ENCODE results near the gene AFDN.

The AFDN gene

GRCh38 chr6:168005796-168006195 lies 179.1 kb downstream of the AFDN start:
- no peak for DNase-seq (ENCODE audit: extremely low spot score)
- TF ChIP-seq HDGF (IDR thresholded peaks at IDR 0.05; ENCODE audit: borderline replicate concordance) (no peak), FOXM1 (IDR thresholded peaks at IDR 0.05; ENCODE audit: borderline replicate concordance) (no peak), FOXK2 (IDR thresholded peaks at IDR 0.05) (no peak), BHLHE40 (IDR thresholded peaks at IDR 0.05; ENCODE audit: borderline replicate concordance) (no peak), SUZ12 (IDR thresholded peaks at IDR 0.05) (no peak), LEF1 (IDR thresholded peaks at IDR 0.05; ENCODE audit: borderline replicate concordance) (no peak), L3MBTL2 (conservative IDR thresholded peaks at IDR 0.05) (no peak), ZNF384 (IDR thresholded peaks at IDR 0.05) (no peak), SP1 (IDR thresholded peaks at IDR 0.05) (no peak), TARDBP (IDR thresholded peaks at IDR 0.05) (no peak), CTBP1 (IDR thresholded peaks at IDR 0.05; ENCODE audit: borderline replicate concordance) (no peak), PKNOX1 (IDR thresholded peaks at IDR 0.05) (no peak), ARNT (IDR thresholded peaks at IDR 0.05) (no peak), NFRKB (IDR thresholded peaks at IDR 0.05) (no peak), FOXA1 (IDR thresholded peaks at IDR 0.05) (no peak), ELF4 (IDR thresholded peaks at IDR 0.05) (no peak)
- CTCF ChIA-PET: no interaction called here
- POLR2A ChIA-PET: no interaction called here

- DNase-seq (ENCODE audit: extremely low spot score): no peak
- ChIA-PET CTCF (no interaction called here), POLR2A (no interaction called here)
- TF ChIP-seq ELF4 (IDR thresholded peaks at IDR 0.05) (no peak), ARNT (IDR thresholded peaks at IDR 0.05) (no peak), SUZ12 (IDR thresholded peaks at IDR 0.05) (no peak), CTBP1 (IDR thresholded peaks at IDR 0.05; ENCODE audit: borderline replicate concordance) (no peak), FOXM1 (IDR thresholded peaks at IDR 0.05; ENCODE audit: borderline replicate concordance) (no peak), ZNF384 (IDR thresholded peaks at IDR 0.05) (no peak), BHLHE40 (IDR thresholded peaks at IDR 0.05; ENCODE audit: borderline replicate concordance) (no peak), SP1 (IDR thresholded peaks at IDR 0.05) (no peak), L3MBTL2 (conservative IDR thresholded peaks at IDR 0.05) (no peak), PKNOX1 (IDR thresholded peaks at IDR 0.05) (no peak), LEF1 (IDR thresholded peaks at IDR 0.05; ENCODE audit: borderline replicate concordance) (no peak), FOXA1 (IDR thresholded peaks at IDR 0.05) (no peak), NFRKB (IDR thresholded peaks at IDR 0.05) (no peak), HDGF (IDR thresholded peaks at IDR 0.05; ENCODE audit: borderline replicate concordance) (no peak), TARDBP (IDR thresholded peaks at IDR 0.05) (no peak), FOXK2 (IDR thresholded peaks at IDR 0.05) (no peak)
Measured at GRCh38 chr6:168007592-168008338, 181.1 kb downstream of the AFDN start.

- POLR2A ChIA-PET: no interaction called here
- no peak for DNase-seq (ENCODE audit: extremely low spot score)
- TF ChIP-seq TARDBP (IDR thresholded peaks at IDR 0.05) (no peak), SUZ12 (IDR thresholded peaks at IDR 0.05) (no peak), LEF1 (IDR thresholded peaks at IDR 0.05; ENCODE audit: borderline replicate concordance) (no peak), BHLHE40 (IDR thresholded peaks at IDR 0.05; ENCODE audit: borderline replicate concordance) (no peak), FOXM1 (IDR thresholded peaks at IDR 0.05; ENCODE audit: borderline replicate concordance) (no peak), ZNF384 (IDR thresholded peaks at IDR 0.05) (no peak), L3MBTL2 (conservative IDR thresholded peaks at IDR 0.05) (no peak), PKNOX1 (IDR thresholded peaks at IDR 0.05) (no peak), NFRKB (IDR thresholded peaks at IDR 0.05) (no peak), FOXK2 (IDR thresholded peaks at IDR 0.05) (no peak), ELF4 (IDR thresholded peaks at IDR 0.05) (no peak)
- CTCF ChIA-PET: no interaction called here
Measured at GRCh38 chr6:168009331-168009730, 182.6 kb downstream of the AFDN start.

GRCh38 chr6:168011291-168011690 lies 184.6 kb downstream of the AFDN start:
- DNase-seq (ENCODE audit: extremely low spot score): no peak
- CTCF ChIA-PET: no interaction called here
- no peak for TF ChIP-seq BHLHE40 (IDR thresholded peaks at IDR 0.05; ENCODE audit: borderline replicate concordance)
- no peak for TF ChIP-seq ARNT (IDR thresholded peaks at IDR 0.05)
- TF ChIP-seq HDGF (IDR thresholded peaks at IDR 0.05; ENCODE audit: borderline replicate concordance): no peak
- TF ChIP-seq ZNF384 (IDR thresholded peaks at IDR 0.05): no peak
- TF ChIP-seq LEF1 (IDR thresholded peaks at IDR 0.05; ENCODE audit: borderline replicate concordance): no peak
- TF ChIP-seq FOXA1 (IDR thresholded peaks at IDR 0.05): no peak
- no peak for TF ChIP-seq CTBP1 (IDR thresholded peaks at IDR 0.05; ENCODE audit: borderline replicate concordance)
- TF ChIP-seq NFRKB (IDR thresholded peaks at IDR 0.05): no peak
- TF ChIP-seq SP1 (IDR thresholded peaks at IDR 0.05): no peak
- no peak for TF ChIP-seq L3MBTL2 (conservative IDR thresholded peaks at IDR 0.05)
- no peak for TF ChIP-seq ELF4 (IDR thresholded peaks at IDR 0.05)
- POLR2A ChIA-PET: no interaction called here

- CTCF ChIA-PET: no interaction called here
- no peak for DNase-seq (ENCODE audit: extremely low spot score)
- TF ChIP-seq FOXA1 (IDR thresholded peaks at IDR 0.05): no peak
- no peak for TF ChIP-seq FOXK2 (IDR thresholded peaks at IDR 0.05)
- POLR2A ChIA-PET: no interaction called here
Measured at GRCh38 chr6:168012431-168013249, 185.9 kb downstream of the AFDN start.
